ENCODE data around the gene RBKS.

The RBKS gene

GRCh38 chr2:27831279-27832050 lies 58.7 kb downstream of the RBKS start:
- no peak for DNase-seq (ENCODE audit: low read depth in 2 of 2)

DNA sequence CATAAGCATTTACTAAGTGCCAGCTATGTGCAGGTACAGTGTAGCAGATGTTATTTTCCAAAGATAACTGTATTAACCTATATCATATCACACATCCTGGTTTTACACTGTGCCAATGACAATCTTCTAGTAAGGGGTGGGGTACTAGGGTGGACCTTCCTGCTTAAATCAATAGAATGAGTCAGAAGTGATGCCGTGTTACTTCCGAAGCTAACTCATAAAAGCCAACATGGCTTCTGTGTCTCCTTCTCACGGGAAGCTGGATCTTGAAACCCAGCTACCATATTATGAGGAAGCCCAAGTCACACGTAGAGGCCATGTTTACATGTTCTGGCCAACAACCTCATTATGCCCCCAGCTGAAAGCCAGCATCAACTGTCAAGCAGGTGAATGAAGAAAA lies 59.5 kb downstream of the RBKS start:
- no peak for DNase-seq (ENCODE audit: low read depth in 2 of 2)

GRCh38 chr2:27829791-27830190 lies 60.4 kb downstream of the RBKS start:
- no peak for DNase-seq (ENCODE audit: low read depth in 2 of 2)

- no peak for DNase-seq (ENCODE audit: low read depth in 2 of 2)
These were observed 61.9 kb downstream of the RBKS start for GRCh38 chr2:27828305-27828704.

DNA sequence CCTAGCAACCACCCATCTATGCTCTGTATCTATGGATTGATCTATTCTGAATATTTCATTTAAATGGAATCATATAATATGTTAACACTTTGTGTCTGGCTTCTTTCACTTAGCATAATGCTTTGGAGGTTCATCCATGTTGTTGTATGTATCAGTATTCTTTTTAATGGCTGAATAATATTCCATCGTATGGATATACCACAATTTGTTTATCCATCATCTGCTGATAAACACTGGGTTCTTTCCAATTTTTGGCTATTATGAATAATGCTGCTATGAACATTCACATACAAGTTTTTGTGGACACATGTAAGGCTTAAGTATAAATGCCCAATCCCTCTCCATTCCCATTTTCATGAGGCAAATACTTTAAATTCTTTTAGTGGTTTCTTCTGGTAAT lies 65.8 kb downstream of the RBKS start:
- DNase-seq (ENCODE audit: low read depth in 2 of 2) = no peak

DNA sequence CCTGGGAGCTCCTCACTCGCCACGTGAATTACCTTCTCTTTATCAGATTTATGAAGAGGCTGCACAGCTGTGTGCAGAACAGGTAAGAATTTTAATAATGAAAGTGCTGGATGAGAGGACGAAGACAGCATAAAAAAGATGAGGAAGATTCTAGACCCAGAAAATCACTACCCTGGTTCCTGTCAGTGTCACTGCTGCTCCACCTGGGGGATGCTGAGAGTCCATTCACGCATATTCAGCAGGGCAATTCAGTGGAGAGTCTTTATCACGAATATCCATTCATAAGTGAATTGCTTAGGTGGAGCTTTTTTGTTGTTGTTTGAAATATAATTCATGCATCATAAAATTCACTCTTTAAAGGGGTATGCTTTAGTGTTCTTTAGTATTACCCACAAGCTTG lies 66.6 kb downstream of the RBKS start:
- no peak for DNase-seq (ENCODE audit: low read depth in 2 of 2)

- DNase-seq (ENCODE audit: low read depth in 2 of 2) = no peak
These were observed 67.1 kb downstream of the RBKS start for GRCh38 chr2:27823135-27823534.

GRCh38 chr2:27822049-27822448 lies 68.1 kb downstream of the RBKS start:
- no peak for DNase-seq (ENCODE audit: low read depth in 2 of 2)

DNA sequence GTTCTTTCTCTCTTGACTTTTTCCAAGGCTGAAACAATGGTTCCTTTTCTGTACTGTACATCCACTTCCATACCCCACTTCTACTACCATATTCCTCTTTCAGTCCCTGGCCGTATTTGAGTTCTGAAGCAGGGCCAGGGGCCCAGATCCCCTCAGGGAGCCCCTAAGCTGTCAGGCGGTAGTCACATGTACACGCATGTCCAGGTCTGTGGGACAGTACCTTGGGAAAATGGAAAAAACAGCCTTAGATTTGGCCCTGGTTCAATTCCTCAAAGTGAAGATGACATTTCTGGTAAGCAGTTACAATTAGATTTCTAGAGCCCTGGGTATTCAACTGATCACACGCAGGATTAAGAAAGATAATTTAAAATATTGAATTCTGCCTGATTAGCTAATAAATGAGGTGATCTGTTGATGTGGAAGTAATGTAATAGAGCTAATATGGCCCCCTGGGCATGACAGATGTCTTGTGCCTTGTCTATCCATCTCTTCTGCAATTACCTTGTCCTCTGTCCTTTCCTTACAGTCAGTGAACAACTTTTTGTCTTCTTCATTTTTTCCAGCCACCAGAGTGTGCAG lies 74.2 kb downstream of the RBKS start:
- no peak for DNase-seq (ENCODE audit: low read depth in 2 of 2)

DNA sequence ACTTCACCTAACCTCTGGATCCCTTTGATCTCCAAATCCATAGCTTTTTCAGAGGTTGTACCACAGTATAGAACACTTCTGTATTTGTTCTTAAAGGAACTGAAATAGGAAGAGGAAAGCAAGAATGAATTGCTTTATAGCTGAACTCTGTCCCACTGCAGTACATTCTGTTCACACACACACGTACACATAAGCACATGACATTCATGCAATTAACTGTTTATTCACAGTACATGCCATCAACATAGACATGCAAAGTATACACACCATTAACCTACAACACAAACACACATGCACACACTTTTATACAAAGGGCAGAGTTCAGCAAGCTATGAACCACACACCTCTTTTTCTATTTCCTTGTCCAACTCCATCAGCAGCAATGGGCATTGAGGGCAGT lies 75.4 kb downstream of the RBKS start:
- no peak for DNase-seq (ENCODE audit: low read depth in 2 of 2)

GRCh38 chr2:27811768-27812167 lies 78.4 kb downstream of the RBKS start:
- no peak for DNase-seq (ENCODE audit: low read depth in 2 of 2)

GRCh38 chr2:27810455-27810854 lies 79.7 kb downstream of the RBKS start:
- no peak for DNase-seq (ENCODE audit: low read depth in 2 of 2)

DNA sequence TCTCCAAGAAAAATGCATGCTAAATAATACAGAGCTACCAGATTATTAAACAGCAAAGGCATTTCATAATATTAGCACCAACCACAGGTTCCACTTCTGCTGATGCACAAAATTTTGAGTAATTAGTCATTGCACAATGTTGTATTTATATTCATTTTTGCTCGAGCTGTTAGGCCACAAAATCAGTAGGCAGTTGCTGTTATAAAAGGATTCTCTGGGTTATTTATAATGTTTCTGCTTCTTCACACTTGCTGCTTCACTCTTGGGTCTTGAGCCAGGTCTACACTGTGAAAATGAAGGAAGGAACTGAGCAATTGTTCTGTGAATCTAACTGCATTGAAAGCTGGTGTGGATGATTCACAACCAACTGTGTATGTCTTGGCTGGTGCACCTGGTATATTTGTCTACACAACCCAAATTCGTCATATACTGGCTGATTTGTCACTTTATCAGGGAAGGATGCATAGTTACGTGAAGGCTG lies 80.4 kb downstream of the RBKS start:
- no peak for DNase-seq (ENCODE audit: low read depth in 2 of 2)

GRCh38 chr2:27808984-27809383 lies 81.2 kb downstream of the RBKS start:
- no peak for DNase-seq (ENCODE audit: low read depth in 2 of 2)

- DNase-seq (ENCODE audit: low read depth in 2 of 2) = no peak
These were observed 81.8 kb downstream of the RBKS start for GRCh38 chr2:27808418-27808817.

DNA sequence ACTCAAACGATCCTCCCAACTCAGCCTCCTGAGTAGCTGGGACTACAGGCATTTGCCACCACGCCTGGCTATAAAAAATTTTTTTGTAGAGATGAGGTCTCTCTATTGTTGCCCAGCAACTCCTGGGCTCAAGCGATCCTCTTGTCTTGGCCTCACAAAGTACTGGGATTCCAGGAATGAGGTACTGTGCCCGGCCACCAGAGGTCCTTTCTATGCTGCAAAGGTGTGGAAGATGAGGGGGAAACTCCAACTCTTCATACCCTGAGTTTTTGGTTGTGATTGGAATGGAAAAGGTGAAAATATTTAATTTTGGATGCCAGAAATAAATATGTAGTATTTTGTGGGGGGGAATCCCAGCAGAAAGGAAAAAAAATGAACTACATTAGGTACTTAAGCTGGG lies 82.7 kb downstream of the RBKS start:
- DNase-seq (ENCODE audit: low read depth in 2 of 2) = no peak

DNA sequence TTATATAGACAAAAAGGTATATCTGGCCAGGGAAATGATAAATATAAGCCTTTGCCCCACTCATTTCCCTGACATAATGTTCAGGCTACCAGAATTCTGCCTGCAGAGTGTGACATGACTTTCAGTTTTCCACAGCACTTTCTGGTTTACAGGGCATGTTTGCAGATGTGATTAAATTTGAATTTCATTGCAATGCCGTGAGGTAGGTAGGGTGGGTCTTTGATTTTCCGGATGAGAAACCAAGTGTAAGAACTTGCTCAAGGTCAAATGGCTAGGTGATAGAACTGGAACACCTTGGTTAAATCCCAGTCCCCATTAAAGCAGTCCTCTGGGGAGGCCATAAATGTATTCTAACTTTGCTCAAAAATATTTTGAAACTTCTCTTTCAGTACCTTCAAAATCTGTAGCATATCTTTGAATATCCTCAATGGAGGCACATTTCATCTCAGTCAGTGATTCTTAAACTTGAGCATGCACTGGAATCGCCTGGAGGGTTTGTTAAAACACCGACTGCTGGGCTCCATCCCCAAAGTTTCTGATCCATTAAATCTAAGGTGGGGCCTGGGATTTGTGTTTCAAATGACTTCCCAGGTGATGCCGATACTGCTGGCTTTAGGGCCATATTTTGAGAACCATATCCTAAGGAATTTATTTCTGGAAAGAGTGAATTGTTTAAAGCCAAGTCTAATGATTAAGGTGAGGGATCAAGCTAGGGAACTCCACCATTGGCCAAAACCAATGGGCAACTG lies 83.7 kb downstream of the RBKS start:
- no peak for DNase-seq (ENCODE audit: low read depth in 2 of 2)

DNA sequence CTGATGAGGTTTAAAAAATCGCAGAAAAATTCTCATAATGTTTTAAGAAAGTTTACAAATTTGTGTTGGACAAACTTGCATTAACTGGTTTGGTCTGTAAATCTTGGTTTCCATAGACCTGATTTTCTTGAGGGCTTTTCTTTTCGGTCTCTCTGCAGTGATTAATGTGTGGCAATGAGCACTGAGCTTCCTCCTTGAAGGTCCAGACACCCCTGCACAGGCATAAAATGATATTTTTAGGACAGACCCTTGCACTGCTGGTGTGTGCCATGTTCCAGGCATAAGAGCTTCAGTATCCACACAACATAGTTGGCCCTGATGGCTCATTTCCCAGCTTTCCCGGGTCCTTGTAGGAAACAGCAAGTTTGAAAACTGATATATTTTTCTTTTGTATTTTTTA lies 85.0 kb downstream of the RBKS start:
- DNase-seq (ENCODE audit: low read depth in 2 of 2) = no peak

GRCh38 chr2:27804146-27804545 lies 86.0 kb downstream of the RBKS start:
- DNase-seq (ENCODE audit: low read depth in 2 of 2) = no peak

DNA sequence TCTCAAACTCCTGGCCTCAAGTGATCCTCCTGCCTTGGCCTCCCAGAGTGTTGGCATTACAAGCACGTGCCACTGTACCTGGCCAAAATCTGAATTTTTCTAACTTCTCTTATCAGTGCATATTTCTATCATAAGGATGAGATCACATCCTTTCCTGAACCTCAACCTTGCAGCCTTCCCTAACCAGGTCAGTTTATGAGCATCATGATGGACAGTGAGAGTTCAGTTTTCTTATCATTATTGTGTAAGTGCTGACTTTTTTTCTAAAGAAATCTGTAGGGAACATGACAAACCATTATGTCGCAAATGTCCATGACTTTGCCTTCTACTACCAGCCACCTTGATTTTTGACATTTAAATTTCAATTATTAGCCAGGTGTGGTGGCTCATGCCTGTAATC lies 87.1 kb downstream of the RBKS start:
- no peak for DNase-seq (ENCODE audit: low read depth in 2 of 2)

DNA sequence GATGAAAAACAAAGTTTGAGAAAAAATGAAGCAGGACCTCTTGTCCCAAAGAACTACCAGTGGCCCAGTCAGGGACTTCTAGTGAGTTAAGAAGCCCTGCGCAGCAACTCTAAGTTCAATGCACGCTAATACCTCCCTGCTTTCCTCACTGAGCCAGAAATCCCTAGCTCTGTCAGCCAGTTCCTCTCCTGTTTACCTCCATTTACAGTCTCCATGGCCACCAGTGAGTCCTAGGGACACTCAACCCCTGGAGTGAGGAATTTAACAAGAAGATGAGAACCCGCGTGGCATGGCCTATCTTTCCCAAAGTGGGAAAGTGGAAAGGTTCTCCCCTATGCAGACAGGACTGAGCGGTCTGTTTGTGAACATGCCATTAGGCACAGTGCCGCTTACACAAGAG lies 87.6 kb downstream of the RBKS start:
- no peak for DNase-seq (ENCODE audit: low read depth in 2 of 2)

DNA sequence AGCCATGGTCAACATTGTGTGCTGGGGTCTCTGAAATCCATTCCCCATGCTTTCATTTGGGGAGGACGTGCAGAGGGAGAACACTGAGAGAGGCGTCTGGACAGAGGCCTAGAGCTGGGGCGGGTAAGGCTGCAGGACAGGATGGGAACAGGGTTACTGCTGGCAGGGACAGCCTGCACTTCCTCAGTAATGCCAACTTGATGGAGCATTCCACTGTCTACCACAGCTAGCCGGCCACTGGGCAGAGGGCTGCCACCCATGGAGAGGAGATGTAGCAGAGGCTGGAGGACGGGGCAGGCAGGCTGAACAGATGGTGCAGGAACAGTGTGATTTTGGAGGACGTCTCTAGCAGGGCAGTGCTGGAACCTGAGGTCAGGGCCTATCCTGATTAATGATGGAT lies 89.3 kb downstream of the RBKS start:
- DNase-seq (ENCODE audit: low read depth in 2 of 2) = no peak

GRCh38 chr2:27799646-27800010 lies 90.6 kb downstream of the RBKS start:
- DNase-seq (ENCODE audit: low read depth in 2 of 2) = no peak

All from stimulated activated CD4-positive, alpha-beta T cell treated with anti-CD3 and anti-CD28 coated beads, Interleukin-1b, Interleukin-23, amount 100 ng/mL, for 1 hour (primary cell).